ENCODE results near the gene ANKRD30A.

ANKRD30A gene

GRCh38 chr10:37226524-37226923, 101.1 kb downstream of the ANKRD30A start:
- H2AFZ ChIP-seq (ENCODE audit: low read depth, low read length) = no peak overlapping the region
- H3K79me1 ChIP-seq (replicated peaks; ENCODE audit: low read length, poor library complexity, severe bottlenecking) = no peaks in the 10 kb centered on the region
- H3K23ac ChIP-seq (ENCODE audit: low read length in 2 of 2) = no peak overlapping the region
- H3K9ac ChIP-seq (ENCODE audit: low read length) = no peak overlapping the region
- no peaks in the 10 kb centered on the region for H3K36me3 ChIP-seq (ENCODE audit: control insufficient read depth in 1 of 2, insufficient read depth in 2 of 2, low read depth in 1 of 2, low read length in 2 of 2)
- H2BK5ac ChIP-seq (ENCODE audit: low read depth, low read length, poor library complexity, severe bottlenecking) = no peak overlapping the region
- no peak overlapping the region for H3K18ac ChIP-seq (ENCODE audit: low read depth in 1 of 2, low read length in 2 of 2)
- H3K4me1 ChIP-seq (ENCODE audit: control insufficient read depth, insufficient read depth, low read depth, low read length) = no peaks in the 10 kb centered on the region
- no peak for DNase-seq
- H3K4me3 ChIP-seq (ENCODE audit: insufficient read depth in 1 of 2, low read depth in 1 of 2, low read length in 2 of 2) = no peak overlapping the region
- no peaks in the 10 kb centered on the region for H3K27me3 ChIP-seq (ENCODE audit: control insufficient read depth in 1 of 2, insufficient read depth in 1 of 2, low read length in 2 of 2)
- no peak overlapping the region for H4K8ac ChIP-seq (ENCODE audit: low read length)
- H2BK12ac ChIP-seq (ENCODE audit: low read length in 2 of 2) = no peak overlapping the region
- no peak overlapping the region for H3K4ac ChIP-seq (ENCODE audit: low read depth in 1 of 2, low read length in 2 of 2)
- H3K9me3 ChIP-seq (ENCODE audit: control insufficient read depth, low read length) = no peaks in the 10 kb centered on the region
- no peak overlapping the region for H4K91ac ChIP-seq (ENCODE audit: low read length)
- no peak overlapping the region for H3K27ac ChIP-seq (ENCODE audit: low read length, poor library complexity, severe bottlenecking)
- no peak overlapping the region for H2BK15ac ChIP-seq (ENCODE audit: low read depth, poor library complexity, severe bottlenecking)
- no peak overlapping the region for H3K14ac ChIP-seq (ENCODE audit: low read length in 2 of 2)
- H3K4me2 ChIP-seq (ENCODE audit: low read length, poor library complexity, severe bottlenecking) = no peak overlapping the region
- no peak overlapping the region for H2AK5ac ChIP-seq (ENCODE audit: low read length, severe bottlenecking)
- H2BK120ac ChIP-seq (ENCODE audit: low read depth, low read length) = no peak overlapping the region

GRCh38 chr10:37234692-37235091, 109.3 kb downstream of the ANKRD30A start:
- Histone ChIP-seq H3K4me1 (ENCODE audit: control insufficient read depth, insufficient read depth, low read depth, low read length) (no peaks in the 10 kb centered on the region), H3K14ac (ENCODE audit: low read length in 2 of 2) (no peak overlapping the region), H3K18ac (ENCODE audit: low read depth in 1 of 2, low read length in 2 of 2) (no peak overlapping the region), H2BK12ac (ENCODE audit: low read length in 2 of 2) (no peak overlapping the region), H4K8ac (ENCODE audit: low read length) (no peak overlapping the region), H3K4me2 (ENCODE audit: low read length, poor library complexity, severe bottlenecking) (no peak overlapping the region), H4K91ac (ENCODE audit: low read length) (no peak overlapping the region), H2BK5ac (ENCODE audit: low read depth, low read length, poor library complexity, severe bottlenecking) (no peak overlapping the region), H3K9ac (ENCODE audit: low read length) (no peak overlapping the region), H3K79me1 (replicated peaks; ENCODE audit: low read length, poor library complexity, severe bottlenecking) (no peaks in the 10 kb centered on the region), H3K27ac (ENCODE audit: low read length, poor library complexity, severe bottlenecking) (no peak overlapping the region), H2BK15ac (ENCODE audit: low read depth, poor library complexity, severe bottlenecking) (no peak overlapping the region), H3K4me3 (ENCODE audit: insufficient read depth in 1 of 2, low read depth in 1 of 2, low read length in 2 of 2) (no peak overlapping the region), H3K4ac (ENCODE audit: low read depth in 1 of 2, low read length in 2 of 2) (no peak overlapping the region), H3K23ac (ENCODE audit: low read length in 2 of 2) (no peak overlapping the region), H2AK5ac (ENCODE audit: low read length, severe bottlenecking) (no peak overlapping the region), H3K27me3 (ENCODE audit: control insufficient read depth in 1 of 2, insufficient read depth in 1 of 2, low read length in 2 of 2) (no peaks in the 10 kb centered on the region), H2BK120ac (ENCODE audit: low read depth, low read length) (no peak overlapping the region), H2AFZ (ENCODE audit: low read depth, low read length) (no peak overlapping the region), H3K9me3 (ENCODE audit: control insufficient read depth, low read length) (no peaks in the 10 kb centered on the region), H3K36me3 (ENCODE audit: control insufficient read depth in 1 of 2, insufficient read depth in 2 of 2, low read depth in 1 of 2, low read length in 2 of 2) (no peaks in the 10 kb centered on the region)
- no peak for DNase-seq
- 73% methylated on average over 1 of the region's 3 CpGs for WGBS

- Histone ChIP-seq H3K9me3 (ENCODE audit: control insufficient read depth, low read length) (peaks cover 3% of the 10 kb centered on the region), H3K9ac (ENCODE audit: low read length) (no peak overlapping the region), H2BK5ac (ENCODE audit: low read depth, low read length, poor library complexity, severe bottlenecking) (no peak overlapping the region), H3K23ac (ENCODE audit: low read length in 2 of 2) (no peak overlapping the region), H3K4ac (ENCODE audit: low read depth in 1 of 2, low read length in 2 of 2) (no peak overlapping the region), H4K8ac (ENCODE audit: low read length) (no peak overlapping the region), H3K18ac (ENCODE audit: low read depth in 1 of 2, low read length in 2 of 2) (no peak overlapping the region), H3K4me2 (ENCODE audit: low read length, poor library complexity, severe bottlenecking) (no peak overlapping the region), H3K27me3 (ENCODE audit: control insufficient read depth in 1 of 2, insufficient read depth in 1 of 2, low read length in 2 of 2) (no peaks in the 10 kb centered on the region), H2BK12ac (ENCODE audit: low read length in 2 of 2) (no peak overlapping the region), H3K79me1 (replicated peaks; ENCODE audit: low read length, poor library complexity, severe bottlenecking) (no peaks in the 10 kb centered on the region), H3K27ac (ENCODE audit: low read length, poor library complexity, severe bottlenecking) (no peak overlapping the region), H3K4me1 (ENCODE audit: control insufficient read depth, insufficient read depth, low read depth, low read length) (no peaks in the 10 kb centered on the region), H2AK5ac (ENCODE audit: low read length, severe bottlenecking) (no peak overlapping the region), H2BK15ac (ENCODE audit: low read depth, poor library complexity, severe bottlenecking) (no peak overlapping the region), H4K91ac (ENCODE audit: low read length) (no peak overlapping the region), H3K4me3 (ENCODE audit: insufficient read depth in 1 of 2, low read depth in 1 of 2, low read length in 2 of 2) (no peak overlapping the region), H2AFZ (ENCODE audit: low read depth, low read length) (no peak overlapping the region), H3K36me3 (ENCODE audit: control insufficient read depth in 1 of 2, insufficient read depth in 2 of 2, low read depth in 1 of 2, low read length in 2 of 2) (no peaks in the 10 kb centered on the region), H3K14ac (ENCODE audit: low read length in 2 of 2) (no peak overlapping the region), H2BK120ac (ENCODE audit: low read depth, low read length) (no peak overlapping the region)
- DNase-seq = no peak
- WGBS = 41% methylated on average over 2 of the region's 2 CpGs
Measured at GRCh38 chr10:37236093-37236492, 110.7 kb downstream of the ANKRD30A start.

GRCh38 chr10:37240223-37240622, 114.8 kb downstream of the ANKRD30A start:
- no peak overlapping the region for H2AK5ac ChIP-seq (ENCODE audit: low read length, severe bottlenecking)
- no peak overlapping the region for H3K4ac ChIP-seq (ENCODE audit: low read depth in 1 of 2, low read length in 2 of 2)
- no peaks in the 10 kb centered on the region for H3K4me1 ChIP-seq (ENCODE audit: control insufficient read depth, insufficient read depth, low read depth, low read length)
- no peaks in the 10 kb centered on the region for H3K27me3 ChIP-seq (ENCODE audit: control insufficient read depth in 1 of 2, insufficient read depth in 1 of 2, low read length in 2 of 2)
- H3K4me3 ChIP-seq (ENCODE audit: insufficient read depth in 1 of 2, low read depth in 1 of 2, low read length in 2 of 2) = no peak overlapping the region
- peaks cover 3% of the 10 kb centered on the region for H3K9me3 ChIP-seq (ENCODE audit: control insufficient read depth, low read length)
- H2BK120ac ChIP-seq (ENCODE audit: low read depth, low read length) = no peak overlapping the region
- H3K23ac ChIP-seq (ENCODE audit: low read length in 2 of 2) = no peak overlapping the region
- no peak overlapping the region for H2BK15ac ChIP-seq (ENCODE audit: low read depth, poor library complexity, severe bottlenecking)
- no peak overlapping the region for H2BK5ac ChIP-seq (ENCODE audit: low read depth, low read length, poor library complexity, severe bottlenecking)
- H4K8ac ChIP-seq (ENCODE audit: low read length) = no peak overlapping the region
- H2BK12ac ChIP-seq (ENCODE audit: low read length in 2 of 2) = no peak overlapping the region
- H3K4me2 ChIP-seq (ENCODE audit: low read length, poor library complexity, severe bottlenecking) = no peak overlapping the region
- no peaks in the 10 kb centered on the region for H3K79me1 ChIP-seq (replicated peaks; ENCODE audit: low read length, poor library complexity, severe bottlenecking)
- no peak overlapping the region for H3K14ac ChIP-seq (ENCODE audit: low read length in 2 of 2)
- no peaks in the 10 kb centered on the region for H3K36me3 ChIP-seq (ENCODE audit: control insufficient read depth in 1 of 2, insufficient read depth in 2 of 2, low read depth in 1 of 2, low read length in 2 of 2)
- H2AFZ ChIP-seq (ENCODE audit: low read depth, low read length) = no peak overlapping the region
- no peak overlapping the region for H3K18ac ChIP-seq (ENCODE audit: low read depth in 1 of 2, low read length in 2 of 2)
- no peak for DNase-seq
- no peak overlapping the region for H3K27ac ChIP-seq (ENCODE audit: low read length, poor library complexity, severe bottlenecking)
- H4K91ac ChIP-seq (ENCODE audit: low read length) = no peak overlapping the region
- no peak overlapping the region for H3K9ac ChIP-seq (ENCODE audit: low read length)
- WGBS = 61% methylated on average over 2 of the region's 2 CpGs
